GM19452 (cell line): ENCODE data around the gene CIAO1.
A peak's percentile ranks its signal among the peaks of the same experiment; 100 is the strongest.
"Not testable (repeated sequence)": the region's sequence is repeated elsewhere in the genome, so short reads cannot be mapped to it uniquely, and the experiment has no call there.

Experiments
- ATAC-seq: cut with Tn5 transposase; IDR thresholded peaks from one replicate; pipeline ENCODE4 v1.9.1; 2021; ENCODE audit not compliant: unreplicated experiment

The CIAO1 gene

GRCh38 chr2:96265840-96266679 lies at the start of gene CIAO1, which contains the start of gene TMEM127:
Gene CIAO1 (plus strand): TSS chr2:96266225. CDS start chr2:96266351, 126 bp downstream.
Gene TMEM127 (minus strand): TSS chr2:96265997. CDS start chr2:96265381, 616 bp downstream.
- peak; percentile 89 for ATAC-seq

- no peak for ATAC-seq
These were observed 47.4 kb upstream of the CIAO1 start for GRCh38 chr2:96218508-96219131.

- not testable (repeated sequence) for ATAC-seq
These were observed 46.1 kb upstream of the CIAO1 start for GRCh38 chr2:96219959-96220358.

- ATAC-seq = not testable (repeated sequence)
These were observed 44.9 kb upstream of the CIAO1 start for GRCh38 chr2:96221106-96221505.

- peak; percentile 69 for ATAC-seq
These were observed 41.0 kb upstream of the CIAO1 start for GRCh38 chr2:96225016-96225533.

- ATAC-seq = no peak
These were observed 34.7 kb upstream of the CIAO1 start for GRCh38 chr2:96231316-96231715.

GRCh38 chr2:96233436-96233835 lies 32.6 kb upstream of the CIAO1 start:
- ATAC-seq = no peak

GRCh38 chr2:96233880-96234316 lies 32.1 kb upstream of the CIAO1 start:
- peak; percentile 93 for ATAC-seq

GRCh38 chr2:96236882-96237281 lies 29.1 kb upstream of the CIAO1 start:
- ATAC-seq = no peak

GRCh38 chr2:96238266-96238665 lies 27.8 kb upstream of the CIAO1 start:
- no peak for ATAC-seq

GRCh38 chr2:96239091-96239490 lies 26.9 kb upstream of the CIAO1 start:
- no peak for ATAC-seq

GRCh38 chr2:96239745-96240264 lies 26.2 kb upstream of the CIAO1 start:
- ATAC-seq = no peak

GRCh38 chr2:96240341-96241038 lies 25.5 kb upstream of the CIAO1 start:
- no peak for ATAC-seq

- ATAC-seq = no peak
These were observed 24.8 kb upstream of the CIAO1 start for GRCh38 chr2:96241227-96241626.

- ATAC-seq = peak; percentile 89
These were observed 24.0 kb upstream of the CIAO1 start for GRCh38 chr2:96241900-96242611.

GRCh38 chr2:96243843-96244242 lies 22.2 kb upstream of the CIAO1 start:
- no peak for ATAC-seq

- no peak for ATAC-seq
These were observed 20.2 kb upstream of the CIAO1 start for GRCh38 chr2:96245609-96246390.

GRCh38 chr2:96247009-96247408 lies 19.0 kb upstream of the CIAO1 start:
- ATAC-seq = no peak

- ATAC-seq = no peak
These were observed 18.1 kb upstream of the CIAO1 start for GRCh38 chr2:96247896-96248295.

- ATAC-seq = no peak
These were observed 17.4 kb upstream of the CIAO1 start for GRCh38 chr2:96248624-96249023.
